ENCODE measurements around the gene TRMT2A. TPM values are rescaled to one million over a fixed set of nuclear protein-coding genes. Genes with fewer than 3 reads are reported as not detected.

Gene TRMT2A
- total RNA-seq, 6 donors from 2014 or later: 30.3 to 146 (median 61.9) TPM

- H3K27me3 ChIP-seq: no peaks in the 10 kb centered on the region
- TF ChIP-seq EP300 (IDR thresholded peaks at IDR 0.05) (no peak), CTCF (IDR thresholded peaks at IDR 0.05) (no peak), POLR2AphosphoS5 (IDR thresholded peaks at IDR 0.05) (no peak), POLR2A (IDR thresholded peaks at IDR 0.05) (no peak)
- H3K36me3 ChIP-seq: peaks cover 56 to 90% (median 86%) of the 10 kb centered on the region in 4 donors
- H3K4me1 ChIP-seq: peaks cover 7 to 8% (median 8%) of the 10 kb centered on the region in 4 donors
- DNase-seq (no peak), ATAC-seq (ENCODE audit: low FRiP score in 2 of 2) (no peak)
- H3K27ac ChIP-seq: no peak overlapping the region
- WGBS, 2 donors: 94 to 98% methylated on average over 17 of the region's 17 CpGs
- no peaks in the 10 kb centered on the region for H3K9me3 ChIP-seq
- H3K4me3 ChIP-seq: no peak overlapping the region
Observed at GRCh38 chr22:20089226-20089976, 27.6 kb downstream of the TRMT2A start.

- WGBS, 2 donors: 91 to 96% methylated on average over 4 to 8 of the region's 8 CpGs
- Histone ChIP-seq H3K4me1 (peaks cover 19 to 20% (median 19%) of the 10 kb centered on the region in 4 donors), H3K27me3 (no peaks in the 10 kb centered on the region), H3K36me3 (peaks cover 53 to 79% (median 75%) of the 10 kb centered on the region in 4 donors), H3K4me3 (no peak overlapping the region), H3K27ac (no peak overlapping the region), H3K9me3 (no peaks in the 10 kb centered on the region)
- DNase-seq: no peak
- no peak for ATAC-seq (ENCODE audit: low FRiP score in 2 of 2)
- TF ChIP-seq POLR2A (IDR thresholded peaks at IDR 0.05): no peak
- no peak for TF ChIP-seq EP300 (IDR thresholded peaks at IDR 0.05)
- no peak for TF ChIP-seq POLR2AphosphoS5 (IDR thresholded peaks at IDR 0.05)
- TF ChIP-seq CTCF (IDR thresholded peaks at IDR 0.05): no peak
Observed at GRCh38 chr22:20088263-20088648, 28.8 kb downstream of the TRMT2A start.

- Histone ChIP-seq H3K9me3 (no peaks in the 10 kb centered on the region), H3K27me3 (no peaks in the 10 kb centered on the region), H3K27ac (no peak overlapping the region), H3K36me3 (peaks cover 53 to 72% (median 68%) of the 10 kb centered on the region in 4 donors), H3K4me3 (no peak overlapping the region), H3K4me1 (peaks cover 25 to 26% (median 26%) of the 10 kb centered on the region in 4 donors)
- 91% methylated on average over 13 to 14 of the region's 14 CpGs for WGBS, 2 donors
- ATAC-seq (ENCODE audit: low FRiP score in 2 of 2): no peak
- no peak for TF ChIP-seq POLR2A (IDR thresholded peaks at IDR 0.05)
- no peak for TF ChIP-seq POLR2AphosphoS5 (IDR thresholded peaks at IDR 0.05)
- no peak for TF ChIP-seq EP300 (IDR thresholded peaks at IDR 0.05)
- no peak for TF ChIP-seq CTCF (IDR thresholded peaks at IDR 0.05)
- DNase-seq: no peak
Observed at GRCh38 chr22:20087319-20088262, 29.4 kb downstream of the TRMT2A start.

GRCh38 chr22:20086763-20087162 is 30.3 kb downstream of the TRMT2A start:
- no peaks in the 10 kb centered on the region for H3K27me3 ChIP-seq
- ATAC-seq (ENCODE audit: low FRiP score in 2 of 2): no peak
- H3K4me1 ChIP-seq: peaks cover 28 to 35% (median 32%) of the 10 kb centered on the region in 4 donors
- no peak overlapping the region for H3K4me3 ChIP-seq
- 98 to 99% methylated on average over 5 of the region's 5 CpGs for WGBS, 2 donors
- peaks cover 45 to 64% (median 60%) of the 10 kb centered on the region in 4 donors for H3K36me3 ChIP-seq
- no peak for DNase-seq
- no peak overlapping the region for H3K27ac ChIP-seq
- no peaks in the 10 kb centered on the region for H3K9me3 ChIP-seq
- TF ChIP-seq POLR2A (IDR thresholded peaks at IDR 0.05): no peak
- no peak for TF ChIP-seq CTCF (IDR thresholded peaks at IDR 0.05)
- no peak for TF ChIP-seq POLR2AphosphoS5 (IDR thresholded peaks at IDR 0.05)
- no peak for TF ChIP-seq EP300 (IDR thresholded peaks at IDR 0.05)
